MM.1S (cell line): ENCODE measurements around the gene TOGARAM2.

Experiments used
- DNase-seq: peaks from one replicate; pipeline ENCODE4 v3.0.0-alpha.2; 2015
- H2AFZ ChIP-seq: fragments of 300-600 bp; sonication (generic); 2 replicates; pipeline ENCODE4 v1.6.0; 2016; ENCODE audit warnings: antibody characterized with exemption, low read length
- H3F3A ChIP-seq: fragments of 300-600 bp; sonication (generic); 2 replicates; pipeline ENCODE4 v1.6.1; 2016; ENCODE audit warnings: mild to moderate bottlenecking, antibody characterized with exemption, low read length, moderate library complexity, mixed read lengths; ENCODE audit not compliant: insufficient read depth
- H3K27ac ChIP-seq: fragments of 300-600 bp; sonication (generic); 2 replicates; pipeline ENCODE4 v1.5.1; 2016; ENCODE audit warnings: mild to moderate bottlenecking, low read length
- H3K27me3 ChIP-seq: fragments of 300-600 bp; sonication (generic); replicated peaks from 2 replicates; pipeline ENCODE4 v1.6.0; 2016; ENCODE audit warnings: low read length; ENCODE audit not compliant: insufficient read depth
- H3K36me3 ChIP-seq: fragments of 300-600 bp; sonication (generic); replicated peaks from 2 replicates; pipeline ENCODE4 v1.6.1; 2016; ENCODE audit warnings: mild to moderate bottlenecking, low read length, mixed read lengths; ENCODE audit not compliant: insufficient read depth
- H3K4me1 ChIP-seq: fragments of 300-600 bp; sonication (generic); 2 replicates; pipeline ENCODE4 v1.6.1; 2016; ENCODE audit warnings: low read length, mixed read lengths
- H3K4me2 ChIP-seq: fragments of 300-600 bp; sonication (generic); 2 replicates; pipeline ENCODE4 v1.6.0; 2016; ENCODE audit warnings: low read depth, low read length
- H3K4me3 ChIP-seq: fragments of 300-600 bp; sonication (generic); 2 replicates; pipeline ENCODE4 v1.5.1; 2016; ENCODE audit warnings: low read length, mixed read lengths
- H3K79me2 ChIP-seq: fragments of 300-600 bp; sonication (generic); 2 replicates; pipeline ENCODE4 v1.6.1; 2016; ENCODE audit warnings: mixed run types, low read length, mixed read lengths
- H3K9ac ChIP-seq: fragments of 300-600 bp; sonication (generic); 2 replicates; pipeline ENCODE4 v1.6.1; 2016; ENCODE audit warnings: low read length, mixed read lengths
- H3K9me2 ChIP-seq: fragments of 300-600 bp; sonication (generic); replicated peaks from 2 replicates; pipeline ENCODE4 v1.6.1; 2016; ENCODE audit warnings: mild to moderate bottlenecking, low read length, mixed read lengths; ENCODE audit not compliant: insufficient read depth
- H3K9me3 ChIP-seq: fragments of 300-600 bp; sonication (generic); replicated peaks from 2 replicates; pipeline ENCODE4 v1.6.1; 2016; ENCODE audit warnings: mild to moderate bottlenecking, low read length, mixed read lengths; ENCODE audit not compliant: insufficient read depth
- H4K20me1 ChIP-seq: fragments of 300-600 bp; sonication (generic); 2 replicates; pipeline ENCODE4 v1.6.1; 2016; ENCODE audit warnings: mild to moderate bottlenecking, low read length, moderate library complexity, mixed read lengths; ENCODE audit not compliant: insufficient read depth
- EZH2 ChIP-seq: fragments of 300-600 bp; sonication (generic); optimal IDR thresholded peaks from 2 replicates; pipeline ENCODE3; 2017; ENCODE audit warnings: low read depth, mild to moderate bottlenecking, antibody characterized with exemption, low read length, mixed read lengths
- EZH2phosphoT487 ChIP-seq: fragments of 300-600 bp; sonication (generic); IDR thresholded peaks from 2 replicates; pipeline ENCODE4 v1.6.1; 2018; ENCODE audit warnings: antibody characterized with exemption, low read length
- TF ChIP-seq, protein P1 (sequence below): fragments of 300-600 bp; sonication (generic); IDR thresholded peaks from 2 replicates; pipeline ENCODE4 v1.5.1; 2016; ENCODE audit warnings: antibody characterized with exemption, low read length, mixed read lengths

Gene TOGARAM2

GRCh38 chr2:28952836-28953211, 28.3 kb upstream of the TOGARAM2 start:
- H2AFZ ChIP-seq: no peak overlapping the region
- 0 out of 2 replicates have a peak, but pooled peaks cover 1% of the 10 kb centered on the region for H3K4me1 ChIP-seq
- H4K20me1 ChIP-seq: no peaks in the 10 kb centered on the region
- no peak overlapping the region for H3K4me2 ChIP-seq
- no peaks in the 10 kb centered on the region for H3K9me3 ChIP-seq
- peaks cover 11% of the 10 kb centered on the region; the same call in 1 of the 2 replicates for H3F3A ChIP-seq
- H3K27me3 ChIP-seq: no peaks in the 10 kb centered on the region
- TF ChIP-seq EZH2 (no peak), EZH2phosphoT487 (no peak)
- TF ChIP-seq, protein P1, sequence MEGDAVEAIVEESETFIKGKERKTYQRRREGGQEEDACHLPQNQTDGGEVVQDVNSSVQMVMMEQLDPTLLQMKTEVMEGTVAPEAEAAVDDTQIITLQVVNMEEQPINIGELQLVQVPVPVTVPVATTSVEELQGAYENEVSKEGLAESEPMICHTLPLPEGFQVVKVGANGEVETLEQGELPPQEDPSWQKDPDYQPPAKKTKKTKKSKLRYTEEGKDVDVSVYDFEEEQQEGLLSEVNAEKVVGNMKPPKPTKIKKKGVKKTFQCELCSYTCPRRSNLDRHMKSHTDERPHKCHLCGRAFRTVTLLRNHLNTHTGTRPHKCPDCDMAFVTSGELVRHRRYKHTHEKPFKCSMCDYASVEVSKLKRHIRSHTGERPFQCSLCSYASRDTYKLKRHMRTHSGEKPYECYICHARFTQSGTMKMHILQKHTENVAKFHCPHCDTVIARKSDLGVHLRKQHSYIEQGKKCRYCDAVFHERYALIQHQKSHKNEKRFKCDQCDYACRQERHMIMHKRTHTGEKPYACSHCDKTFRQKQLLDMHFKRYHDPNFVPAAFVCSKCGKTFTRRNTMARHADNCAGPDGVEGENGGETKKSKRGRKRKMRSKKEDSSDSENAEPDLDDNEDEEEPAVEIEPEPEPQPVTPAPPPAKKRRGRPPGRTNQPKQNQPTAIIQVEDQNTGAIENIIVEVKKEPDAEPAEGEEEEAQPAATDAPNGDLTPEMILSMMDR: no peak
- no peaks in the 10 kb centered on the region for H3K79me2 ChIP-seq
- no peak overlapping the region for H3K9ac ChIP-seq
- H3K4me3 ChIP-seq: no peak overlapping the region
- DNase-seq: no peak
- no peak overlapping the region for H3K27ac ChIP-seq
- no peaks in the 10 kb centered on the region for H3K9me2 ChIP-seq
- H3K36me3 ChIP-seq: 0 out of 2 replicates have a peak, but pooled peaks cover 4% of the 10 kb centered on the region

DNA sequence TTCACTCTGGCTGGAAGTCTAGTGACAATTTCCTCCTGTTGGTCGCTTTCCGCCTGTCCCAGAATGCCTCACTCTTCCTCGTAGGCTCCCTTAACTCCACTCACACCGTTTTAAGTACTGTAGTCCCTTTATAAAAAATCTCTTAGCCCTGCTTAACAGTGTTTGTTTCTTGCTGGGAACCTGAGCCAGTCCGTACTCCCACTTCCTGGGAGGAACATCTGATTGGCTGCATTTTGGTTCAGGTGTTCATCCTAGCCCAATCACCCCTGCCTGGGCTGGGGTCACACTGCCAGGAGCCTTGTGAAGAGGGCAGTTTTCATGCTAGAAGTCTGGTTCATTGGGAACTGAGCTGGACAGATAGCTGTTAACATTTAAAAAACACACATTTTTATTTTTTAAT, 25.6 kb upstream of the TOGARAM2 start:
- no peak overlapping the region for H3K4me2 ChIP-seq
- H3K9me2 ChIP-seq: no peaks in the 10 kb centered on the region
- H3F3A ChIP-seq: peaks cover 11% of the 10 kb centered on the region; the same call in 1 of the 2 replicates
- H2AFZ ChIP-seq: no peak overlapping the region
- H3K36me3 ChIP-seq: no peaks in the 10 kb centered on the region
- H4K20me1 ChIP-seq: no peaks in the 10 kb centered on the region
- no peak overlapping the region for H3K4me3 ChIP-seq
- H3K4me1 ChIP-seq: 0 out of 2 replicates have a peak, but pooled peaks cover 4% of the 10 kb centered on the region
- no peak overlapping the region for H3K9ac ChIP-seq
- no peak overlapping the region for H3K27ac ChIP-seq
- no peak for DNase-seq
- H3K9me3 ChIP-seq: no peaks in the 10 kb centered on the region
- no peak for TF ChIP-seq EZH2phosphoT487
- TF ChIP-seq, protein P1: no peak
- no peak for TF ChIP-seq EZH2
- H3K27me3 ChIP-seq: no peaks in the 10 kb centered on the region
- H3K79me2 ChIP-seq: no peaks in the 10 kb centered on the region

GRCh38 chr2:28956415-28956826, 24.7 kb upstream of the TOGARAM2 start:
- Histone ChIP-seq H3K27ac (no peak overlapping the region), H3K27me3 (no peaks in the 10 kb centered on the region), H3K4me1 (0 out of 2 replicates have a peak, but pooled peaks cover 4% of the 10 kb centered on the region), H3K9ac (no peak overlapping the region), H4K20me1 (no peaks in the 10 kb centered on the region), H3K4me2 (no peak overlapping the region), H3K9me3 (no peaks in the 10 kb centered on the region), H2AFZ (no peak overlapping the region), H3K9me2 (no peaks in the 10 kb centered on the region), H3K36me3 (no peaks in the 10 kb centered on the region), H3K79me2 (no peaks in the 10 kb centered on the region), H3F3A (peaks cover 11% of the 10 kb centered on the region; the same call in 1 of the 2 replicates), H3K4me3 (no peak overlapping the region)
- TF ChIP-seq EZH2 (no peak), EZH2phosphoT487 (no peak)
- TF ChIP-seq, protein P1: no peak
- DNase-seq: no peak
